Esophagus squamous epithelium (tissue), 4 donors: ENCODE measurements around the gene TECPR2.

ENCODE experiments used
- CTCF ChIP-seq, 6 experiments: fragments of 450-650 bp in 4 of 6; fragments of 200-600 bp in 2 of 6; sonication (generic) in 2 of 6; IDR thresholded peaks; one replicate each; pipeline ENCODE4 v1.5.1; 2016 to 2019; ENCODE audit warnings: antibody characterized with exemption in 6 of 6, mild to moderate bottlenecking in 4 of 6, moderate library complexity in 4 of 6
- POLR2A ChIP-seq, 4 donors: fragments of 450-650 bp; IDR thresholded peaks; one replicate each; pipeline ENCODE4 v1.6.1; 2017; ENCODE audit warnings: antibody characterized with exemption in 4 of 4, mild to moderate bottlenecking in 4 of 4, moderate library complexity in 3 of 4

DNA sequence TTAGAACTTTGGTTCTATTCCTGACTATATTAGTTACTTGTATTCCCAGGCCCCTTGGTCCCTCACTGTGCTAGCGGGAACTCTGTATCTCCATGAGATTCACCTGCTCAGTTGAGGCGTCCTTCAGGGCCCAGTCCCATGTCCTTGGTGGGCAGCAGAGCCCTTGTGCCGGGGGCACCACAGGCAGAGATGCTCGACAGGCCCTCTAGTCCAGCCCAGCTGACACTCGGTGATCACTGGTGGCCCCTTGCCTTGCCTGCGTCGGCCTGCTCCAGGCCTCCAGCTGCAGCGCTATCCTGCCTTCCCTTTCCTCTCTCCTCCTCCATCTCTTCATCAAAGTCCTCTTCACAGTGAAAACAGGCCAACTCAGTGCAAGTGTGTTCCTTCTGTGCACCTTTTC lies 76.8 kb downstream of the TECPR2 start:
- TF ChIP-seq CTCF (IDR thresholded peaks at IDR 0.05) (no peak), POLR2A (IDR thresholded peaks at IDR 0.05) (no peak)
